HEK293 (cell line): ENCODE data around the gene STX3.

Source experiments
- CTCF ChIA-PET: fragments of 350-600 bp; formaldehyde crosslinking; extraction: SDS; loops from one replicate; lab custom pipeline; 2021; ENCODE audit warnings: antibody characterized with exemption; lab: Yijun Ruan, JAX
- POLR2A ChIA-PET: fragments of 300-600 bp; formaldehyde crosslinking; extraction: SDS; loops from one replicate; lab custom pipeline; 2020; ENCODE audit warnings: antibody characterized with exemption, inconsistent platforms; lab: Yijun Ruan, JAX
- H3K27ac ChIP-seq: fragments of 200-500 bp; sonication (Bioruptor generic); 2 replicates; pipeline ENCODE4 v1.5.1; 2014; ENCODE audit warnings: low read depth, low read length, control low read depth, inconsistent platforms; ENCODE audit errors: extremely low read depth
- H3K36me3 ChIP-seq, 2 experiments: fragments of 200-500 bp in 1 of 2; sonication (Bioruptor generic) in 1 of 2; 1 replicate in 1 of 2; 2 replicates in 1 of 2; pipeline ENCODE4 v1.5.1; 2014 to 2017; ENCODE audit warnings: inconsistent platforms in 2 of 2, low read length in 2 of 2; ENCODE audit not compliant: control insufficient read depth in 2 of 2, insufficient read depth in 1 of 2
- H3K4me1 ChIP-seq: fragments of 200-500 bp; sonication (Bioruptor generic); 2 replicates; pipeline ENCODE4 v1.5.1; 2014; ENCODE audit warnings: mild to moderate bottlenecking, low read length, inconsistent platforms; ENCODE audit not compliant: control insufficient read depth, insufficient read depth
- H3K4me3 ChIP-seq: 2 replicates; pipeline ENCODE4 v1.5.1; 2011; ENCODE audit warnings: low read depth, mild to moderate bottlenecking, control low read depth, low read length, moderate library complexity
- H3K9me3 ChIP-seq: fragments of 200-500 bp; sonication (Bioruptor generic); 2 replicates; pipeline ENCODE4 v1.5.1; 2014; ENCODE audit warnings: low read depth, low read length, inconsistent platforms; ENCODE audit not compliant: control insufficient read depth, insufficient read depth
- BCL11A ChIP-seq: fragments of 450-650 bp; formaldehyde crosslinking; IDR thresholded peaks from 2 replicates; pipeline ENCODE4 v1.5.1; 2016; ENCODE audit warnings: low read depth, missing biosample characterization, missing genetic modification characterization
- KLF1 ChIP-seq: fragments of 450-650 bp; formaldehyde crosslinking; IDR thresholded peaks from 2 replicates; pipeline ENCODE4 v1.5.1; 2016; ENCODE audit warnings: missing biosample characterization, missing genetic modification characterization
- KLF16 ChIP-seq: fragments of 450-650 bp; formaldehyde crosslinking; IDR thresholded peaks from 2 replicates; pipeline ENCODE4 v1.5.1; 2017; ENCODE audit warnings: missing biosample characterization, missing genetic modification characterization
- OSR2 ChIP-seq: fragments of 450-650 bp; formaldehyde crosslinking; IDR thresholded peaks from 2 replicates; pipeline ENCODE4 v1.5.1; 2016; ENCODE audit warnings: missing biosample characterization, missing genetic modification characterization
- SALL2 ChIP-seq: fragments of 450-650 bp; formaldehyde crosslinking; IDR thresholded peaks from 2 replicates; pipeline ENCODE4 v1.5.0; 2017; ENCODE audit warnings: missing biosample characterization, mild to moderate bottlenecking, missing genetic modification characterization, borderline replicate concordance
- TCF7L2 ChIP-seq: IDR thresholded peaks from 2 replicates; pipeline ENCODE4 v1.6.1; 2011; ENCODE audit warnings: low read depth, mild to moderate bottlenecking, inconsistent platforms, low read length, moderate library complexity, borderline replicate concordance
- TRIM28 ChIP-seq: IDR thresholded peaks from 2 replicates; pipeline ENCODE4 v1.6.1; 2011; ENCODE audit warnings: low read length, control low read depth, borderline replicate concordance
- ZBTB7A ChIP-seq: fragments of 450-650 bp; formaldehyde crosslinking; IDR thresholded peaks from 2 replicates; pipeline ENCODE4 v1.5.1; 2016; ENCODE audit warnings: low read depth, missing biosample characterization, missing genetic modification characterization
- ZFP41 ChIP-seq: fragments of 450-650 bp; formaldehyde crosslinking; IDR thresholded peaks from 2 replicates; pipeline ENCODE4 v1.5.1; 2016; ENCODE audit warnings: missing biosample characterization, missing genetic modification characterization, borderline replicate concordance
- ZNF16 ChIP-seq: fragments of 450-650 bp; formaldehyde crosslinking; IDR thresholded peaks from 2 replicates; pipeline ENCODE4 v1.5.1; 2016; ENCODE audit warnings: low read depth, missing biosample characterization, missing genetic modification characterization
- ZNF18 ChIP-seq: fragments of 450-650 bp; formaldehyde crosslinking; IDR thresholded peaks from 2 replicates; pipeline ENCODE4 v1.5.1; 2016; ENCODE audit warnings: missing biosample characterization, missing genetic modification characterization
- ZNF239 ChIP-seq: fragments of 450-650 bp; formaldehyde crosslinking; IDR thresholded peaks from 2 replicates; pipeline ENCODE4 v1.5.1; 2016; ENCODE audit warnings: missing biosample characterization, missing genetic modification characterization
- ZNF248 ChIP-seq: fragments of 450-650 bp; formaldehyde crosslinking; IDR thresholded peaks from 2 replicates; pipeline ENCODE4 v1.5.1; 2017; ENCODE audit warnings: missing biosample characterization, missing genetic modification characterization
- ZNF280D ChIP-seq: fragments of 450-650 bp; formaldehyde crosslinking; IDR thresholded peaks from 2 replicates; pipeline ENCODE4 v1.5.1; 2016; ENCODE audit warnings: missing biosample characterization, missing genetic modification characterization
- ZNF341 ChIP-seq: fragments of 450-650 bp; formaldehyde crosslinking; IDR thresholded peaks from 2 replicates; pipeline ENCODE4; 2016; ENCODE audit warnings: low read depth, missing biosample characterization, missing genetic modification characterization
- ZNF513 ChIP-seq: fragments of 450-650 bp; IDR thresholded peaks from 2 replicates; pipeline ENCODE4 v1.5.1; 2018; ENCODE audit warnings: missing biosample characterization, missing genetic modification characterization
- ZNF544 ChIP-seq: fragments of 450-650 bp; formaldehyde crosslinking; IDR thresholded peaks from 2 replicates; pipeline ENCODE4 v1.5.0; 2017; ENCODE audit warnings: missing biosample characterization, missing genetic modification characterization
- ZNF555 ChIP-seq: fragments of 450-650 bp; formaldehyde crosslinking; conservative IDR thresholded peaks from 2 replicates; pipeline ENCODE4 v1.5.1; 2017; ENCODE audit warnings: missing biosample characterization, mild to moderate bottlenecking, missing genetic modification characterization, inconsistent platforms
- ZNF658 ChIP-seq: fragments of 450-650 bp; formaldehyde crosslinking; IDR thresholded peaks from 2 replicates; pipeline ENCODE4; 2016; ENCODE audit warnings: missing biosample characterization, missing genetic modification characterization
- ZNF843 ChIP-seq: fragments of 450-650 bp; formaldehyde crosslinking; IDR thresholded peaks from 2 replicates; pipeline ENCODE4 v1.5.1; 2016; ENCODE audit warnings: missing biosample characterization, missing genetic modification characterization
- ZSCAN23 ChIP-seq: fragments of 450-650 bp; formaldehyde crosslinking; IDR thresholded peaks from 2 replicates; pipeline ENCODE4 v1.5.1; 2016; ENCODE audit warnings: missing biosample characterization, missing genetic modification characterization
- TF ChIP-seq, protein P1 (sequence below): fragments of 450-650 bp; formaldehyde crosslinking; IDR thresholded peaks from 2 replicates; pipeline ENCODE4 v1.5.1; 2016; ENCODE audit warnings: missing biosample characterization, missing genetic modification characterization
- TF ChIP-seq, protein P2 (sequence below): fragments of 450-650 bp; formaldehyde crosslinking; IDR thresholded peaks from 2 replicates; pipeline ENCODE4 v1.5.1; 2017; ENCODE audit warnings: missing biosample characterization, missing genetic modification characterization

The STX3 gene

GRCh38 chr11:59800390-59801025 lies 45.3 kb downstream of the STX3 start:
- TF ChIP-seq ZNF239 (tag by site-specific recombination) (no peak), ZNF658 (tag by site-specific recombination) (no peak), ZNF544 (tag by site-specific recombination) (no peak), OSR2 (no peak), ZBTB7A (tag by site-specific recombination) (no peak), ZNF18 (tag by site-specific recombination) (no peak), ZFP41 (tag by site-specific recombination) (no peak), ZNF280D (no peak), ZNF16 (tag by site-specific recombination) (no peak), TCF7L2 (no peak)
- TF ChIP-seq, protein P1, sequence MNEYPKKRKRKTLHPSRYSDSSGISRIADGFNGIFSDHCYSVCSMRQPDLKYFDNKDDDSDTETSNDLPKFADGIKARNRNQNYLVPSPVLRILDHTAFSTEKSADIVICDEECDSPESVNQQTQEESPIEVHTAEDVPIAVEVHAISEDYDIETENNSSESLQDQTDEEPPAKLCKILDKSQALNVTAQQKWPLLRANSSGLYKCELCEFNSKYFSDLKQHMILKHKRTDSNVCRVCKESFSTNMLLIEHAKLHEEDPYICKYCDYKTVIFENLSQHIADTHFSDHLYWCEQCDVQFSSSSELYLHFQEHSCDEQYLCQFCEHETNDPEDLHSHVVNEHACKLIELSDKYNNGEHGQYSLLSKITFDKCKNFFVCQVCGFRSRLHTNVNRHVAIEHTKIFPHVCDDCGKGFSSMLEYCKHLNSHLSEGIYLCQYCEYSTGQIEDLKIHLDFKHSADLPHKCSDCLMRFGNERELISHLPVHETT (tag by site-specific recombination): no peak
- TF ChIP-seq, all 188 proteins: peak for 0
- POLR2A ChIA-PET: interaction anchor here (3.5 kb wide), 1 partner anchor 45 kb away, joined by 28 read pairs; the partner anchor contains the start of gene STX3
- Histone ChIP-seq H3K4me1 (no peaks in the 10 kb centered on the region), H3K27ac (no peak overlapping the region), H3K36me3 (peaks cover 0 to 74% of the 10 kb centered on the region in 2 experiments; a peak in 1 of 3 replicates), H3K4me3 (no peak overlapping the region), H3K9me3 (no peaks in the 10 kb centered on the region)
- CTCF ChIA-PET: interaction anchor here (1.2 to 12.5 kb wide), 3 partner anchors 8 to 46 kb away, joined by 4 to 110 read pairs (median 7); partner anchors contain the start of gene STX3

- no peaks in the 10 kb centered on the region for H3K9me3 ChIP-seq
- H3K36me3 ChIP-seq: peaks cover 0 to 74% of the 10 kb centered on the region in 2 experiments; a peak in 1 of 3 replicates
- H3K27ac ChIP-seq: no peak overlapping the region
- CTCF ChIA-PET: interaction anchor here (0.8 to 12.5 kb wide), 15 partner anchors 9 to 264 kb away, joined by 3 to 110 read pairs (median 5); partner anchors contain the start of genes MRPL16 and STX3
- no peak overlapping the region for H3K4me3 ChIP-seq
- POLR2A ChIA-PET: interaction anchor here (0.8 to 3.5 kb wide), 3 partner anchors 9 to 48 kb away, joined by 3 to 28 read pairs (median 3); partner anchors contain the start of genes MRPL16 and STX3
- TF ChIP-seq KLF16 (tag by site-specific recombination) (no peak), ZNF248 (tag by site-specific recombination) (no peak), KLF1 (no peak), SALL2 (tag by site-specific recombination) (no peak), ZNF544 (tag by site-specific recombination) (no peak), ZNF341 (tag by site-specific recombination) (no peak), ZNF843 (tag by site-specific recombination) (no peak), ZNF555 (tag by site-specific recombination) (no peak), TRIM28 (no peak), BCL11A (tag by site-specific recombination) (no peak), ZNF513 (no peak), ZSCAN23 (tag by site-specific recombination) (no peak)
- TF ChIP-seq, protein P2, sequence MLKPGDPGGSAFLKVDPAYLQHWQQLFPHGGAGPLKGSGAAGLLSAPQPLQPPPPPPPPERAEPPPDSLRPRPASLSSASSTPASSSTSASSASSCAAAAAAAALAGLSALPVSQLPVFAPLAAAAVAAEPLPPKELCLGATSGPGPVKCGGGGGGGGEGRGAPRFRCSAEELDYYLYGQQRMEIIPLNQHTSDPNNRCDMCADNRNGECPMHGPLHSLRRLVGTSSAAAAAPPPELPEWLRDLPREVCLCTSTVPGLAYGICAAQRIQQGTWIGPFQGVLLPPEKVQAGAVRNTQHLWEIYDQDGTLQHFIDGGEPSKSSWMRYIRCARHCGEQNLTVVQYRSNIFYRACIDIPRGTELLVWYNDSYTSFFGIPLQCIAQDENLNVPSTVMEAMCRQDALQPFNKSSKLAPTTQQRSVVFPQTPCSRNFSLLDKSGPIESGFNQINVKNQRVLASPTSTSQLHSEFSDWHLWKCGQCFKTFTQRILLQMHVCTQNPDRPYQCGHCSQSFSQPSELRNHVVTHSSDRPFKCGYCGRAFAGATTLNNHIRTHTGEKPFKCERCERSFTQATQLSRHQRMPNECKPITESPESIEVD (tag by site-specific recombination): no peak
- no peaks in the 10 kb centered on the region for H3K4me1 ChIP-seq
These were observed 46.1 kb downstream of the STX3 start for GRCh38 chr11:59801160-59801706.
